ENCODE results near the gene ARFRP1. TPM values are rescaled to one million over a fixed set of nuclear protein-coding genes. Genes with fewer than 3 reads are reported as not detected.
A peak's percentile ranks its signal among the peaks of the same experiment; 100 is the strongest.

The ARFRP1 gene
- total RNA-seq, 1 donor from 2014 or later, result 45.3 TPM

DNA sequence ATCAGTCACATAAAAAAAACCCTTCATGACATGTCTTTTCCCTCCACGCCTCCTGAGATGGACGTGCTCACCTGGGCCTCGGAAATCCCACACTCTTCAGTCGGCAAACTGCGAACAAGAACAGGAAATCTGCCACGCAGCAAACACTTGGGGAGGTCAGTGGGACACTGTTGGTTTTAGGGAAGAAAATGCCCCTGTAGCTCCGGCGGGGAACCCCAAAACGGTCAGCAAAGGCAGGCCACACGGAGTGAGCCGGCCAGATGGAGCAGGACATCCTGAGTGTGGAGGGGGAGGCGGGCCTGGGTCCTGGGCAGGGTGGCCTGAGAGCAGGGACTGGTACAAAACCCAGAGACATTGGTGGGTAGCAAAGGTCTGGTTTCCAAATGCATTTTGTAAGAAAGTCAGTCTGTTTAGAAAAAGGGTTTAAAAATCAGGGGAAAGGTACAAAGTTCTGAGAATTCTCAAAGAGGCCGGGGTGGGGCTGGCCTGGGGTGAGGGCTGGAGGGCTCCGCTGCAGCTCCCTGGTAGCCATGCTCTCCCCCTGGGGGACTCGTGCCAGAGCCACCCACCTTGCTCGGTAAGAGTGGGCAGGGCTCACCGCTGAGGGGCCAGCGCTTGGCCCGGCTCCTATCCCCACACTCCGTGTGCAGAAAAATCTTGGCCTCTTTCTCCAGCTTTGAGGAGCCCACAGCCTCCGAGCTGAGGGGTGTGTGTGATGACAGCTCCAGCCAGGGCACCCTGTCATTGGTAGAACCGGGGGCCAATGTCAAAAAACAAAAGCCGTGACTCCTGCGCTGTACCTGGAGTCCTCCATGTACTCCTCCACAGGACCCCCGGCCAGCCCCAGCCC is 37.0 kb upstream of the ARFRP1 start:
- Mint-ChIP-seq H3K9me3 (no peaks in the 10 kb centered on the region), H3K36me3 (peaks cover 2% of the 10 kb centered on the region), H3K27ac (no peak overlapping the region), H3K4me1 (no peaks in the 10 kb centered on the region), H3K27me3 (ENCODE audit: low read depth) (no peaks in the 10 kb centered on the region), H3K4me3 (no peak overlapping the region)
- DNase-seq (ENCODE audit: low spot score in 2 of 2, unreplicated experiment in 2 of 2), result no peak
- TF ChIP-seq, protein P1, sequence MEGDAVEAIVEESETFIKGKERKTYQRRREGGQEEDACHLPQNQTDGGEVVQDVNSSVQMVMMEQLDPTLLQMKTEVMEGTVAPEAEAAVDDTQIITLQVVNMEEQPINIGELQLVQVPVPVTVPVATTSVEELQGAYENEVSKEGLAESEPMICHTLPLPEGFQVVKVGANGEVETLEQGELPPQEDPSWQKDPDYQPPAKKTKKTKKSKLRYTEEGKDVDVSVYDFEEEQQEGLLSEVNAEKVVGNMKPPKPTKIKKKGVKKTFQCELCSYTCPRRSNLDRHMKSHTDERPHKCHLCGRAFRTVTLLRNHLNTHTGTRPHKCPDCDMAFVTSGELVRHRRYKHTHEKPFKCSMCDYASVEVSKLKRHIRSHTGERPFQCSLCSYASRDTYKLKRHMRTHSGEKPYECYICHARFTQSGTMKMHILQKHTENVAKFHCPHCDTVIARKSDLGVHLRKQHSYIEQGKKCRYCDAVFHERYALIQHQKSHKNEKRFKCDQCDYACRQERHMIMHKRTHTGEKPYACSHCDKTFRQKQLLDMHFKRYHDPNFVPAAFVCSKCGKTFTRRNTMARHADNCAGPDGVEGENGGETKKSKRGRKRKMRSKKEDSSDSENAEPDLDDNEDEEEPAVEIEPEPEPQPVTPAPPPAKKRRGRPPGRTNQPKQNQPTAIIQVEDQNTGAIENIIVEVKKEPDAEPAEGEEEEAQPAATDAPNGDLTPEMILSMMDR (IDR thresholded peaks at IDR 0.05; ENCODE audit: unreplicated experiment), result no peak

DNA sequence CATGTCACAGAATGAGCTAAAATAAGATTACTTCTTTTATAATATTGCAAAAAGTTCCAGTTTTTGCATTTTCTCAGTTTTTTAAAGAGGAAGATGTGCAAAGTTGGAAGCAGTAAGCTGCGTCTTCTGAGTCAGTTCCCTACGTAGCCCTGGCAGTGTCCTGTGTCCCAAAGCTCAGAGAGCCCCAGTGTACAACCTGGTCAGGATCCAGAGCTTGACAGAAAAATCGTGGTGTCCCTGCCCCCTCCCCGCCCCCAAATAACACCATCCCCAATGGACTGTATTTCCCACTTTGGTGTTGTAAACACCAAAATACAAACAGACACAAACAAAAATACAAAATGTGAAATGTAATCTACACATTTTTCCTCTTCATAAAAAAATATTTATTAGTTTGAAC is 36.4 kb upstream of the ARFRP1 start:
- no peaks in the 10 kb centered on the region for H3K9me3 Mint-ChIP-seq
- no peak for DNase-seq (ENCODE audit: low spot score in 2 of 2, unreplicated experiment in 2 of 2)
- peaks cover 2% of the 10 kb centered on the region for H3K36me3 Mint-ChIP-seq
- no peaks in the 10 kb centered on the region for H3K4me1 Mint-ChIP-seq
- H3K27me3 Mint-ChIP-seq (ENCODE audit: low read depth), result no peaks in the 10 kb centered on the region
- H3K4me3 Mint-ChIP-seq, result no peak overlapping the region
- H3K27ac Mint-ChIP-seq, result no peak overlapping the region
- TF ChIP-seq, protein P1 (IDR thresholded peaks at IDR 0.05; ENCODE audit: unreplicated experiment), result no peak

DNA sequence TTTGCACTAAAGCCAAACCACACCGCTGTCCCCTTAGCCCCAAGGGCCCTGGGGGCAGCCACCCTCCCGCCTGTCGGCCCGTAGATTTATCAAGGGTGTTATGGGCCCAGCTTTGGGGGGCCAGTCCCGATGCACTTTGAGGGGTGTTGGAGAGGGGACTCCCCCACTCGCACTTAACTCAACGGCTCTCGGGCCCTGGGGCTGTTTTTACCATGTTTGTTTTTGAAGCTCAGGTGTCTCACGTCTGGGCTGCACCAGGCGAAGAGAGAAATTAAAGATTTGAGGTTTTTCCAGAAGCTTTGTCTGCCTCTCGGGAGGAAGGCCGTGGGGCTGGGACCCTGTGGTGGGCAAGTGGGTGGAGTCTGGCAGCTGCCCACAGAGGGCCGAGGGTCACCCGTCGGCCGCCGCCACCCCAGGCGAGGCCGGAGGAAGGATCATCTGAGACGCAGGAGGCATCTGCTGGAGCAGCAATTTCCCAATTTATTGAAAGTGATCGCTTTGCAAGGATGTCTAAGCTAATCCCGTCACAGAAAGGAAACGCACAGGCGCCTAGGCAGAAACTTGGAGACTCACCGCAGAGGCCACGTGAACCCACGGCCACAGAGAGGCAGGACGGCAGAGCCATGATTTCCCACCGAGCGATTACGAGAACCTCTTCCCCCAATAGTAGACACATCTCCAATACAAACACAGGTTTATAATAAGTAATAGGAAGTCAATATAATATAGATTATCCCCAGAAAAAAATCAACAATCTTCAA is 35.6 kb upstream of the ARFRP1 start:
- Mint-ChIP-seq H3K27ac (no peak overlapping the region), H3K4me1 (no peaks in the 10 kb centered on the region), H3K9me3 (no peaks in the 10 kb centered on the region), H3K4me3 (no peak overlapping the region), H3K27me3 (ENCODE audit: low read depth) (no peaks in the 10 kb centered on the region), H3K36me3 (peaks cover 2% of the 10 kb centered on the region)
- DNase-seq (ENCODE audit: low spot score in 2 of 2, unreplicated experiment in 2 of 2), result no peak
- TF ChIP-seq, protein P1 (IDR thresholded peaks at IDR 0.05; ENCODE audit: unreplicated experiment), result no peak

DNA sequence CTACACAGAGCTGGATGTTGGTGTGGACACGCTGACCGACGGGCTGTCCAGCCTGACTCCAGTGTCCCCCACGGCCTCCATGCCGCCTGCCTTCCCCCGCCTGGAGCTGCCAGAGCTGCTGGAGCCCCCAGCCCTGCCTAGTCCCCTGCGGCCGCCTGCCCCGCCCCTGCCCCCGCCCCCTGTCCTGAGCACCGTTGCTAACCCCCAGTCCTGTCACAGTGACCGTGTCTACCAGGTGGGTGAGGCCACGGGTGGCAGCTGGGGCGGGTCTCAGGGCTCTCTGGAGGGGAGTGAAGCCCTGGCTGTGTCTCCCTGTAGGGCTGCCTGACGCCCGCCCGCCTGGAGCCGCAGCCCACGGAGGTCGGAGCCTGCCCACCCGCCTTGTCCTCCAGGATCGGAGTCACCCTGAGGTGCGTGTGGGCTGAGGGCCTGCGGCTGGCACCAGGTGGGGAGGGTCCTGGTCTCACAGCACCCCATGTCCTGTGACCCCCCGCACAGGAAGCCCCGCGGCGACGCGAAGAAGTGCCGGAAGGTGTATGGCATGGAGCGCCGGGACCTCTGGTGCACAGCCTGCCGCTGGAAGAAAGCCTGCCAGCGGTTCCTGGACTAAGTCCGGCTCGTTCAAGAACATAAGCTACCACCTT is 34.7 kb upstream of the ARFRP1 start:
- Mint-ChIP-seq H3K36me3 (peaks cover 2% of the 10 kb centered on the region), H3K4me3 (no peak overlapping the region), H3K4me1 (no peaks in the 10 kb centered on the region), H3K9me3 (no peaks in the 10 kb centered on the region), H3K27me3 (ENCODE audit: low read depth) (no peaks in the 10 kb centered on the region), H3K27ac (no peak overlapping the region)
- DNase-seq (ENCODE audit: low spot score in 2 of 2, unreplicated experiment in 2 of 2), result no peak
- TF ChIP-seq, protein P1 (IDR thresholded peaks at IDR 0.05; ENCODE audit: unreplicated experiment), result no peak

DNA sequence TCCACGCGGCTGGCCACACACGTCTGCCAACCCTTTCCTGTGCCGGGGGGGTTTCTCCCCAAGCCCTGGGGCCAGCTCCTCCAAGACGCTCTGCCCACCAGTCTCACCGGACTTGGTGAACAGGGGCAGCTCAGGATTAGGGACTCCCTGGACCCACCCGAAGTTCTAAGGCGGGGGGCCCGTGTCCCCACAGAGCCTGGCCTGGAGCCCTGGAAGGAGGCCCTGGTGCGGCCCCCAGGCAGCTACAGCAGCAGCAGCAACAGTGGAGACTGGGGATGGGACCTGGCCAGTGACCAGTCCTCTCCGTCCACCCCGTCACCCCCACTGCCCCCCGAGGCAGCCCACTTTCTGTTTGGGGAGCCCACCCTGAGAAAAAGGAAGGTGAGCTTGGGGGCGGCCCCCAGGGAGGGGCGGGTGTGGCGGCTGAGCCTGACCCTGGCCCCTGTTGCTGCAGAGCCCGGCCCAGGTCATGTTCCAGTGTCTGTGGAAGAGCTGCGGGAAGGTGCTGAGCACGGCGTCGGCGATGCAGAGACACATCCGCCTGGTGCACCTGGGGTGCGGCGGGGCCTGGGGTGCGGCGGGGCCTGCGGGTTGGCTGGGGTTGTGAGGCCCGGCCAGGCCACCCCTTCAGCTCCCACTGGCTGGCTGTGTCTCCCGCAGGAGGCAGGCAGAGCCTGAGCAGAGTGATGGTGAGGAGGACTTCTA is 34.1 kb upstream of the ARFRP1 start:
- no peaks in the 10 kb centered on the region for H3K27me3 Mint-ChIP-seq (ENCODE audit: low read depth)
- H3K4me1 Mint-ChIP-seq, result no peaks in the 10 kb centered on the region
- TF ChIP-seq, protein P1 (IDR thresholded peaks at IDR 0.05; ENCODE audit: unreplicated experiment), result no peak
- peak overlapping the region; percentile 21 for H3K27ac Mint-ChIP-seq
- no peak for DNase-seq (ENCODE audit: low spot score in 2 of 2, unreplicated experiment in 2 of 2)
- peaks cover 2% of the 10 kb centered on the region for H3K36me3 Mint-ChIP-seq
- no peaks in the 10 kb centered on the region for H3K9me3 Mint-ChIP-seq
- peak overlapping the region; percentile 70 for H3K4me3 Mint-ChIP-seq

Measured in mesothelial cell of epicardium (in vitro differentiated cells).